Upper lobe of right lung (tissue), 1 donor: ENCODE results near the gene TSPAN4. TPM values are rescaled to one million over a fixed set of nuclear protein-coding genes. Genes with fewer than 3 reads are reported as not detected.
A peak's percentile ranks its signal among the peaks of the same experiment; 100 is the strongest.

Experiments used
- ATAC-seq: fragments of 200-7000 bp; cut with Tn5 transposase; one replicate; pipeline ENCODE4 v1.9.1; 2020; ENCODE audit warnings: mild to moderate bottlenecking, moderate library complexity
- DNase-seq: peaks from one replicate; pipeline ENCODE4 v3.0.0-alpha.2; 2020
- H3K27ac ChIP-seq: fragments of 200-600 bp; one replicate; pipeline ENCODE4 v1.8.0; 2022
- H3K27me3 ChIP-seq: fragments of 200-600 bp; one replicate; pipeline ENCODE4 v1.8.0; 2022; ENCODE audit warnings: mild to moderate bottlenecking
- H3K36me3 ChIP-seq: fragments of 200-600 bp; one replicate; pipeline ENCODE4 v1.8.0; 2022
- H3K4me1 ChIP-seq: fragments of 200-600 bp; one replicate; pipeline ENCODE4 v1.8.0; 2022
- H3K4me3 ChIP-seq: fragments of 200-600 bp; one replicate; pipeline ENCODE4 v1.8.0; 2022; ENCODE audit warnings: mild to moderate bottlenecking
- H3K9me3 ChIP-seq: fragments of 200-600 bp; one replicate; pipeline ENCODE4 v1.8.0; 2022
- CTCF ChIP-seq: fragments of 200-600 bp; IDR thresholded peaks from one replicate; pipeline ENCODE4 v1.8.0; 2022; ENCODE audit warnings: antibody characterized with exemption
- intact Hi-C: fragments of 100-400 bp; cut with DNase I; formaldehyde crosslinking; loops from one replicate; pipeline ENCODE4 v1.11.0; 2022
- total RNA-seq: library from RNA; stranded (reverse); fragmentation: NEBNext Ultra II Directional; extraction: Animal tissue kit (Norgen Biotek cat#: 25700); gene quantifications from one replicate; pipeline ENCODE4 v1.2.1, GENCODE V29; 2021
- donor health status: DM: no; HTN: yes; CAD: no; lungs with severe emphysema.

The TSPAN4 gene
- total RNA-seq, 1 donor from 2014 or later: 167 TPM

- Histone ChIP-seq H3K4me1 (peaks cover 17% of the 10 kb centered on the region), H3K9me3 (no peaks in the 10 kb centered on the region), H3K36me3 (peaks cover 32% of the 10 kb centered on the region), H3K27me3 (no peaks in the 10 kb centered on the region), H3K27ac (no peak overlapping the region), H3K4me3 (no peak overlapping the region)
- ATAC-seq: no peak
- intact Hi-C loops: no loop called here
- TF ChIP-seq CTCF: no peak
- DNase-seq: no peak
These were observed 29.1 kb upstream of the TSPAN4 start for GRCh38 chr11:813456-814096.

DNA sequence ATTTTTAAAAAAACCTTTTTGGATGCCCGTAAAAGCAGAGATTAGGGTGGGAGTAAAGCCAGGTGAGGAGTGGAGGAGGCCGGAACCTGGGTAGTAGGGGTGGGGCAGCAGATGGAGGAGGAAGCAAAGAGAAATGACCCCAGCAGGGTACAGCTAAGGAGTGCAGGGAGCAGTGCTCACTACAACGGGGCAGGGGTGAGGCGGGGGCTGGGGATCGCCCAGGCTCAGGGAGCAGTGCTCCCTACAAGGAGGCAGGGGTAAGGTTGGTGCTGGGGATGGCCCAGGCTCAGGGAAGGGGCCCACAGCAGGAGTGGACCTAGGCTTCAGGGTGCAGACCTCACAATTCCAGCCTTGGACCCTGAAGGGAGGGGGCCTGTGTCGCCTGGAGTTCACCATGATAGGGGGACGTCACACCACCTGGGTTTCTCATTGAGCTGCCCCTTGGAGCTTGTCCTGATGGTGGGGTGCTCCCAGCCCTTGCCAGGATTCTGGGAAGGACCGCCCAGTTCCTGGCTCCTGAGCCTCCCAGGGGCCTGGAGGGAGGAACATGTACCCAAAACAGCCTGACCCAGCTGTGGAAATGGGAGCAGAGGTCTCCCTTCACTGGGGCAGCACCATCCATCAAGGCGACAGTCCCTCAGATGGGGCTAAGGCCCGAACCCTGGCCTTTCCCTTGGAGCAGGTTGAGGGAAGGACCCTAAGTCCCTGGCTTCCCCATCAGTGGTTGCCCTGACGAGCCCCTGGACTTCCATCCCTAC is 26.8 kb upstream of the TSPAN4 start:
- ATAC-seq (no peak), DNase-seq (no peak)
- no peaks in the 10 kb centered on the region for H3K27me3 ChIP-seq
- peaks cover 32% of the 10 kb centered on the region for H3K36me3 ChIP-seq
- intact Hi-C loops: no loop called here
- H3K4me1 ChIP-seq: peaks cover 15% of the 10 kb centered on the region
- H3K4me3 ChIP-seq: no peak overlapping the region
- no peak overlapping the region for H3K27ac ChIP-seq
- H3K9me3 ChIP-seq: no peaks in the 10 kb centered on the region
- TF ChIP-seq CTCF: no peak

GRCh38 chr11:816433-816779 is 26.2 kb upstream of the TSPAN4 start:
- no peaks in the 10 kb centered on the region for H3K27me3 ChIP-seq
- intact Hi-C loops: no loop called here
- H3K27ac ChIP-seq: no peak overlapping the region
- no peak for TF ChIP-seq CTCF
- H3K36me3 ChIP-seq: peaks cover 27% of the 10 kb centered on the region
- H3K4me1 ChIP-seq: peaks cover 15% of the 10 kb centered on the region
- H3K4me3 ChIP-seq: no peak overlapping the region
- no peak for DNase-seq
- no peak for ATAC-seq
- no peaks in the 10 kb centered on the region for H3K9me3 ChIP-seq

DNA sequence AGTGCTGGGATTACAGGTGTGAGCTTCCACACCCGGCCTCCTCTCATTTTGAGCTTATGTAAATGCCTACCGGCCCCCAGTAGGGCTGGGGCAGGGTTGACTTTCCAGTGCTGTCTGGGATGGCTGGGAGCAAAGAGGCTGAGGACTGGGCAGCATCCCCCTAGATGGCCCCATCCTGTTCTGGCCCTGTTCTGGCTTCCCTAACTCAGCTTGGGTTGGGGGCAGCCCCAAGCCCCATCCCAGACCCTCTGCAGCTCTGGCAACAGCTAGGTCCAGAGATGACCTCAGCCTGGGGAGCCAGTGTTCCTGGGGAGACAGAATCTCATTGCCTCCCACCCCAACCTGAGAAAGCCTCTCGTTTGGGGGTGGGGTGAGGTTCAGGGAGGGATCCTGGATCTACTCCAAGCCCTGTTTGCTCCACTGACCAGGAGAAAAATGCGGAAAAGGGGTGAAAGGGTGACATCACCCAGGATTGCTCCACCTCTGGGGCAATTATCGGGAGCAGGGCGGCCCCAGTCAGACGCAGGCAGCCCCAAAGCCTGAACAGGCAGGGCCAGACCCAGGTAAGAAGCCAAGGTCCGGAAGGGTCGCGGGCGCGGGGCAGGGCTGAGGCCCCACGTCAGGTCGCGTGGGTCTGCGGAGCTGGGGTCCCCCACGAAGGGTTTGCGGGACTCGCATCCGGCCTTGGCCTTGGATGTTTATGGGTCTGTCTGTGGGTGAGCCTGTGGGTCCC is 24.1 kb upstream of the TSPAN4 start, which contains the start of gene PNPLA2:
Gene PNPLA2 (plus strand): TSS at position 519 of the 733 bp plus-strand sequence. CDS start 805 bp downstream, outside the sequence.
- Histone ChIP-seq H3K9me3 (no peaks in the 10 kb centered on the region), H3K27ac (peak within 1 kb of the TSS; percentile 95), H3K36me3 (peaks cover 19% of the 10 kb centered on the region), H3K4me3 (peak within 1 kb of the TSS; percentile 91), H3K27me3 (no peaks in the 10 kb centered on the region), H3K4me1 (peaks cover 23% of the 10 kb centered on the region)
- intact Hi-C loops: no loop called here
- DNase-seq (peak; percentile 83), ATAC-seq (peak; percentile 22)
- TF ChIP-seq CTCF: no peak

GRCh38 chr11:819129-819931 is 23.3 kb upstream of the TSPAN4 start:
- H3K36me3 ChIP-seq: peaks cover 21% of the 10 kb centered on the region

More at GRCh38 chr11:819129-819931, 23.3 kb upstream of the TSPAN4 start:
- peak; percentile 15 for TF ChIP-seq CTCF
- DNase-seq (peak; percentile 97), ATAC-seq (peak; percentile 89)
- Histone ChIP-seq H3K27ac (peak overlapping the region; percentile 95), H3K27me3 (no peaks in the 10 kb centered on the region), H3K4me1 (peaks cover 23% of the 10 kb centered on the region), H3K4me3 (peak overlapping the region; percentile 91), H3K9me3 (no peaks in the 10 kb centered on the region)
- intact Hi-C loops: no loop called here
